ACC112 (cell line): ENCODE results near the gene INSRR.
A peak's percentile ranks its signal among the peaks of the same experiment; 100 is the strongest.

Source experiments
- H2AFZ ChIP-seq: fragments of 200-600 bp; sonication (generic); one replicate; pipeline ENCODE4 v1.6.0; 2017; ENCODE audit warnings: antibody characterized with exemption, low read length; ENCODE audit not compliant: unreplicated experiment
- H3K27ac ChIP-seq: fragments of 200-600 bp; sonication (generic); 2 replicates; pipeline ENCODE4 v1.5.1; 2014; ENCODE audit warnings: low read depth, mild to moderate bottlenecking, antibody characterized with exemption, low read length, moderate library complexity
- H3K27me3 ChIP-seq: fragments of 200-600 bp; sonication (generic); 2 replicates; pipeline ENCODE4 v1.6.1; 2014; ENCODE audit warnings: mild to moderate bottlenecking, antibody characterized with exemption, low read length, moderate library complexity, mixed read lengths; ENCODE audit not compliant: insufficient read depth
- H3K36me3 ChIP-seq: fragments of 200-600 bp; sonication (generic); 2 replicates; pipeline ENCODE4 v1.6.1; 2016; ENCODE audit warnings: mild to moderate bottlenecking, antibody characterized with exemption, low read length, moderate library complexity, mixed read lengths; ENCODE audit not compliant: insufficient read depth
- H3K4me1 ChIP-seq: fragments of 200-600 bp; sonication (generic); one replicate; pipeline ENCODE4 v1.6.1; 2016; ENCODE audit warnings: low read length, mixed read lengths; ENCODE audit not compliant: insufficient read depth, unreplicated experiment, control insufficient read depth
- H3K4me3 ChIP-seq: fragments of 200-600 bp; sonication (generic); 2 replicates; pipeline ENCODE4 v1.5.1; 2014; ENCODE audit warnings: mild to moderate bottlenecking, low read depth, low read length
- H3K79me2 ChIP-seq: fragments of 200-600 bp; sonication (generic); one replicate; pipeline ENCODE4 v1.6.0; 2016; ENCODE audit warnings: low read length; ENCODE audit not compliant: control insufficient read depth, unreplicated experiment, insufficient read depth

The INSRR gene

GRCh38 chr1:156858959-156859522, at the start of gene INSRR:
Gene INSRR, minus strand, starts transcription at chr1:156859117. Its CDS starts 496 bp downstream, at chr1:156858621.
- Histone ChIP-seq H3K27me3 (peaks cover 39% of the 10 kb centered on the region), H3K4me3 (peak within 1 kb of the TSS; percentile 79), H3K4me1 (peaks cover 3% of the 10 kb centered on the region), H3K79me2 (no peaks in the 10 kb centered on the region), H3K27ac (no peak within 1 kb of the TSS), H3K36me3 (no peaks in the 10 kb centered on the region), H2AFZ (peak within 1 kb of the TSS; percentile 3)

GRCh38 chr1:156908541-156908940, 49.6 kb upstream of the INSRR start:
- H3K4me1 ChIP-seq: peaks cover 26% of the 10 kb centered on the region
- H3K4me3 ChIP-seq: no peak overlapping the region
- no peak overlapping the region for H2AFZ ChIP-seq
- peaks cover 17% of the 10 kb centered on the region for H3K79me2 ChIP-seq
- H3K27ac ChIP-seq: no peak overlapping the region
- no peaks in the 10 kb centered on the region for H3K27me3 ChIP-seq
- H3K36me3 ChIP-seq: peaks cover 15% of the 10 kb centered on the region; the same call in 1 of the 2 replicates

GRCh38 chr1:156906206-156906906, 47.4 kb upstream of the INSRR start:
- Histone ChIP-seq H3K36me3 (peaks cover 3% of the 10 kb centered on the region; the same call in 1 of the 2 replicates), H3K27me3 (no peaks in the 10 kb centered on the region), H3K4me3 (no peak overlapping the region), H2AFZ (no peak overlapping the region), H3K27ac (peak overlapping the region; percentile 49; the same call in 1 of the 2 replicates), H3K79me2 (peaks cover 34% of the 10 kb centered on the region), H3K4me1 (peaks cover 30% of the 10 kb centered on the region)

DNA sequence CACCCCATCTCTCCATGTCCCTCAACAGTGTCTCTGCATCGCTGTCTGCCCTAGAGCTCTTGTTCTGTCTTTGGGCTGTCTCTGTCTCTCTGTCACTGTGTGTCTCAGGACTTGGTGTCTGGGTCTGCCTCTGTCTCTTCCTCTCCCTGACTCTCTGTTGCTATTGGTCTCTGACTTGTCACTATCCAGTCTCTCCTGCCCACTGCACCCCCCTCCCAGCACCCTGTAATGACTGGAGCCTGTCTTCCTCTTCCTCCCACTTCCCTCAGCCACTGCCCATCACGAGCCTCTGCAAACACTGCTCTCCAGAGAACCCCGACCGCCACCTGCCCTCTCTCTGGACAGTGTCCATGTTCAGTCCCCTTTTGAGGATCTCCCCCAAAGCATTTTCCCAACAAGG, 46.7 kb upstream of the INSRR start:
- H3K36me3 ChIP-seq: peaks cover 3% of the 10 kb centered on the region; the same call in 1 of the 2 replicates
- H3K4me3 ChIP-seq: no peak overlapping the region
- H3K27me3 ChIP-seq: no peaks in the 10 kb centered on the region
- peaks cover 37% of the 10 kb centered on the region for H3K4me1 ChIP-seq
- H2AFZ ChIP-seq: no peak overlapping the region
- H3K79me2 ChIP-seq: peaks cover 41% of the 10 kb centered on the region
- no peak overlapping the region for H3K27ac ChIP-seq

- Histone ChIP-seq H3K27ac (no peak overlapping the region), H3K4me3 (no peak overlapping the region), H2AFZ (no peak overlapping the region), H3K27me3 (no peaks in the 10 kb centered on the region), H3K36me3 (peaks cover 3% of the 10 kb centered on the region; the same call in 1 of the 2 replicates), H3K4me1 (peaks cover 42% of the 10 kb centered on the region), H3K79me2 (peaks cover 46% of the 10 kb centered on the region)
Observed at GRCh38 chr1:156905176-156905575, 46.3 kb upstream of the INSRR start.

DNA sequence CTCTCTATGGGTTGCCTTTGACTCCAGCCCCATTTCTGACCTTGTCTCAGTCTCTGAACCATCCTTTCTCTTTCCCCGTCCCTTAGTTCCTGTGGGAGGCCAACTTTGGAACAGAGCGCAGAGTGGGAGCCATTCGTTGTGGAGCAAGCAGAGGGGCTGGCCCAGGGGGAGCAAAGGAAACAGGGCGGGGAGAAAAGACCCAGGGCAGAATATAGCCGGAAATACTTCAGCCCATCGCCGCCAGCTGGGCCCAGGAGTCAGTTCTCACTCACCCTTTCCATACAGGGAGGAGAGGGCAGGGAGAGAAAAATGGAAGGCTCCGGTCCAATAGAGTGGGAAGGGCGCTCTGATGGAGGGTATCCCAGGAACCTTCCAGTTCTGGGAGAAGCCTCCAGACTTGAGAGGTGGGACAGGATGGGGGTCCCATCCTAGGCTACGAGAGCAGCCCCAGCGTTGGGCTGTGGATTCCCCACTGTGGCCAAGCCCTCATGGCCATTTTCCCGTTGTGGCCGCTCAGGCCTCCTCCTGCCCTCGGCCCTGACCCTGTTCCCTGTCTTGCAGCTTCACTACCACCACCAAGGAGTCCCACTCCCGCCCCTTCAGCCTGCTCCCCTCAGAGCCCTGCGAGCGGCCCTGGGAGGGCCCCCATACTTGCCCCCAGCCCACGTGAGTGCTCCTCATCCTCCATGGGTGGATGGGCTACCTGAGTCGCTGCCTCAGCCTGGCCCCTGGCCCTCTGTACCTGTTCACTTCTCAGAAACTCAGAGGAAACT, 45.5 kb upstream of the INSRR start:
- Histone ChIP-seq H3K4me1 (peaks cover 50% of the 10 kb centered on the region), H3K27ac (no peak overlapping the region), H3K27me3 (no peaks in the 10 kb centered on the region), H3K79me2 (peaks cover 54% of the 10 kb centered on the region), H3K4me3 (no peak overlapping the region), H2AFZ (no peak overlapping the region), H3K36me3 (peaks cover 3% of the 10 kb centered on the region; the same call in 1 of the 2 replicates)

GRCh38 chr1:156903328-156904091, 44.6 kb upstream of the INSRR start:
- Histone ChIP-seq H3K4me3 (no peak overlapping the region), H3K4me1 (peaks cover 59% of the 10 kb centered on the region), H3K27ac (no peak overlapping the region), H2AFZ (no peak overlapping the region), H3K27me3 (no peaks in the 10 kb centered on the region), H3K79me2 (peaks cover 62% of the 10 kb centered on the region), H3K36me3 (peaks cover 3% of the 10 kb centered on the region; the same call in 1 of the 2 replicates)

GRCh38 chr1:156901966-156902915, 43.3 kb upstream of the INSRR start:
- H3K36me3 ChIP-seq: no peaks in the 10 kb centered on the region; the same call in 1 of the 2 replicates
- no peak overlapping the region for H3K27ac ChIP-seq
- no peak overlapping the region for H2AFZ ChIP-seq
- peaks cover 63% of the 10 kb centered on the region for H3K4me1 ChIP-seq
- H3K27me3 ChIP-seq: no peaks in the 10 kb centered on the region
- no peak overlapping the region for H3K4me3 ChIP-seq
- peaks cover 63% of the 10 kb centered on the region for H3K79me2 ChIP-seq

DNA sequence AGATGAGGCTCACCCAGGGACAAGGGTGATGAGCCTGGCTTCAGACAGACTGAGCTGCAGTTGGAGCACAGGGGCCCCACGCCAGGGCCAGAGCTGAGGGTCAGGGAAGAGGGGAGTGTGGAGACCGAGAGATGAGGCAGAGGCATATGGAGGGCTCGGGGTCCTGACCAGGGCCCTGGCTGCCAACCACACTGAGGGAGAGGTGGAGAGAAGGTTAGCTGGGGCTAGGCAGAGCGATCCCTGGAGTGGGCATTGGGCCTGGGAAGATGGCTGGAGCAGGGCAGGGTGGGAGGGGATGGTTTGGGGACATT, 42.6 kb upstream of the INSRR start:
- peaks cover 63% of the 10 kb centered on the region for H3K79me2 ChIP-seq
- H3K4me3 ChIP-seq: no peak overlapping the region
- no peak overlapping the region for H2AFZ ChIP-seq
- H3K4me1 ChIP-seq: peaks cover 62% of the 10 kb centered on the region
- no peaks in the 10 kb centered on the region; the same call in 1 of the 2 replicates for H3K36me3 ChIP-seq
- H3K27me3 ChIP-seq: no peaks in the 10 kb centered on the region
- H3K27ac ChIP-seq: no peak overlapping the region
